LNCaP clone FGC (cell line): ENCODE results near the gene PSMB11.

Experiments used
- DNase-seq: peaks from one replicate; pipeline ENCODE4 v3.0.0-alpha.2; 2011; ENCODE audit warnings: low read depth
- H3K4me3 ChIP-seq: 2 replicates; pipeline ENCODE4 v1.5.1; 2011; ENCODE audit warnings: mild to moderate bottlenecking, low read depth, low read length, control low read depth
- CTCF ChIP-seq: IDR thresholded peaks from 2 replicates; pipeline ENCODE4 v1.5.1; 2012; ENCODE audit warnings: mild to moderate bottlenecking; ENCODE audit not compliant: control insufficient read depth, insufficient read depth; ENCODE audit errors: extremely low read depth

PSMB11 gene

GRCh38 chr14:23051141-23052057, 9.4 kb downstream of the PSMB11 start:
- DNase-seq = no peak
- H3K4me3 ChIP-seq = no peak overlapping the region
- TF ChIP-seq CTCF = no peak

DNA sequence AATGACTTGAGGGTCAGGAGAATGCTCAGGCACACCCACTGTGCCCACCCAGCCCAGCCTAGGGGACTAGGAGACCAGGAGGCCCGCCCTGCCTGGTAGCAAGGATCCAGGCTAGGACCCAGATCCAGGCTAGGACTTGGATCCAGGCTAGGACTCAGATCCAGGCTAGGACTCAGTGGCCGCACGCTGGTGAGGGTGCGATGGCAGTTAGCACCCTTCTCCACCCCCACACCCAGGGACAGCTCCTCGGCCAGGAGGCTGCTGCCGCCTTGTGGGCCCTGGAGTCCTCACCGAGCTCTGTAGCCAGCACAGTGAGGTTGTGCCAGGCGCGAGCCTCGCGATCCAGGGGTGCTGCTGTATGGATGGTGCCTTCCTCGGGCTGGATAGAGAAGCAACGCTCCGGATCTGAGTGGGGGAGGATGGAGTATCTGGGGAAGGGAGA, 10.2 kb downstream of the PSMB11 start:
- 0 out of 2 replicates have a peak, but pooled peaks have one; percentile 6 for TF ChIP-seq CTCF
- H3K4me3 ChIP-seq = no peak overlapping the region
- no peak for DNase-seq

DNA sequence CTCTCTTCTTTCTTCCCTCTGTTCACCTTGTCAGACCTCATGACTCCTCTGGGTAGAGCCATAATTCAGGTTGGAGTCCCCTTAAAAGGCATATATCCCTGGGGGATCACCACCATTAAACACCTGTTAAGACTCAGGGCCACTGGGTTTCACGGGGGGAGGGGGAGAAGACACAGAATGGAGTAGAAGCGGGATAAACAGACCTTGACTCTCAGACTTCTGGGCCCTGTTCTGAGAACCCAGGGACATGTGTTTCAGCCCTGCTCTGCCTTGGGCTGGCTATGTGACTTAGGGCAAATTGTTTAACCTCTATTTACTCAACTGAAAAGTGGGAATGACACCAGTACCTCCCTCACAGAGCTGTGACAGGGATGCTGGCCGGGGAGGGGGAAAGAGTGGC, 10.7 kb downstream of the PSMB11 start:
- no peak for DNase-seq
- H3K4me3 ChIP-seq = no peak overlapping the region
- no peak for TF ChIP-seq CTCF

DNA sequence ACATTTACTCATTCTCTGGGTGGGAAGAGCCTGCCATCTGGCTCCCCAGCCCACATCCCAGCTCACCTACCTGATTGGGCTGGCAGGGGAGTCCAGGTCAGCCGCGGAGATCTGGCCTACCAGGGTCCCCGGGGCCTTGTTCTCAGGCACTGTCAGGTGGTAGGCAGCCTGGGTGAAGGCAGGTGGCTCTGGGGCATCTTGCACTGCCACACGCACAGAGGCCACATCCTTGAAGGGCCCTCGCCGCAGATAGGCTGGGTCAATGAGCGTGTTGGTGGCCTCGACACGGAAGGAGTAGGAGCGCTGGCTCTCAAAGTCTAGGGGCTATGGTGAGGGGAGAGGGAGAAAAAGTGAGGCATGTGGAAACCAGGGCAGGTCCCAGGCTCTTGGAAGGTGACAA, 11.4 kb downstream of the PSMB11 start:
- H3K4me3 ChIP-seq = no peak overlapping the region
- DNase-seq = no peak
- TF ChIP-seq CTCF = no peak

GRCh38 chr14:23054000-23054811, 12.2 kb downstream of the PSMB11 start:
- no peak for DNase-seq
- no peak for TF ChIP-seq CTCF
- no peak overlapping the region for H3K4me3 ChIP-seq

DNA sequence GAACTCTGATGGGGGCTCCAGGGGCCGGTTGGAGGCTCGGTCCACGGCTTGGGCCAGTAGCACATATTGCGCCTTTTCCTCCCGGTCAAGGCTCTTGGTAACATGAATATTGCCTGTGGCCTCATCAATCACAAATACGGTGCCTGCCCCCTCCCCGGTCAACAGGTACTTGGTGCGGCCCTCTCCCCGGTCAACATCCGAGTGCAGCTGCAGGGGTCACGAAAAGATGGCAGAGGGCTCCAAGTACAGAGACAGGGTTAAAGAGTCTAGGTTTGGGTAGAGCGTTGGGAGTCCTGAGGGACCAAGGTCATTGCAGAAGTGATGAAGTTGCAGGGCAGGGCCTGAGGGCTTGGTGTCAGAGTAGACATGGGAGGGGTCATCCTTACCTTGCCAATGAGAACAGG, 13.1 kb downstream of the PSMB11 start:
- TF ChIP-seq CTCF = no peak
- no peak for DNase-seq
- H3K4me3 ChIP-seq = no peak overlapping the region
